Mucosa of descending colon (tissue), 3 donors: ENCODE measurements around the gene JAM3. TPM values are rescaled to one million over a fixed set of nuclear protein-coding genes. Genes with fewer than 3 reads are reported as not detected.
A peak's percentile ranks its signal among the peaks of the same experiment; 100 is the strongest.
"Not testable (repeated sequence)": the region's sequence is repeated elsewhere in the genome, so short reads cannot be mapped to it uniquely, and the experiment has no call there.

Experiments used
- ATAC-seq: fragments of 200-7000 bp; cut with Tn5 transposase; one replicate; pipeline ENCODE4 v1.9.1; 2020; ENCODE audit warnings: mild to moderate bottlenecking, moderate library complexity
- DNase-seq, 3 donors: peaks; one replicate each; pipeline ENCODE4 v3.0.0-alpha.2; 2020
- H3K36me3 ChIP-seq: fragments of 200-600 bp; one replicate; pipeline ENCODE4 v1.8.0; 2021; ENCODE audit warnings: low read depth, mild to moderate bottlenecking
- H3K4me1 ChIP-seq: fragments of 200-600 bp; one replicate; pipeline ENCODE4 v1.8.0; 2021; ENCODE audit warnings: low read depth, mild to moderate bottlenecking
- H3K4me3 ChIP-seq: fragments of 200-600 bp; one replicate; pipeline ENCODE4 v1.8.0; 2021; ENCODE audit warnings: mild to moderate bottlenecking
- H3K9me3 ChIP-seq: fragments of 200-600 bp; one replicate; pipeline ENCODE4 v1.8.0; 2021; ENCODE audit warnings: mild to moderate bottlenecking
- intact Hi-C, 2 donors: fragments of 100-400 bp; cut with DNase I in 1 of 2; cut with micrococcal nuclease in 1 of 2; formaldehyde crosslinking; loops; one replicate each; pipeline versions ENCODE4 v1.11.0 to v1.11.1; 2022; cut with DNase I, micrococcal nuclease
- total RNA-seq, 3 donors: library from RNA; stranded (reverse); fragmentation: NEBNext Ultra II Directional in 2 of 3; extraction: Animal tissue kit (Norgen Biotek cat#: 25700) in 2 of 3; gene quantifications; one replicate each; pipeline versions ENCODE4 v1.2.1 to v1.2.4, GENCODE V29; 2021 to 2023
- TF ChIP-seq, protein P1 (sequence below): fragments of 200-600 bp; IDR thresholded peaks from one replicate; pipeline ENCODE4 v1.8.0; 2022; ENCODE audit warnings: antibody characterized with exemption, mild to moderate bottlenecking
- donor health status: DM: no; HTN: no; CAD: no; lungs with moderate emphysema.
- donor health status: DM: no; HTN: no; CAD: no.
- donor health status: DM: no; HTN: yes; CAD: no.

JAM3 gene
- total RNA-seq, 3 donors from 2014 or later, result 5.4 to 62.7 (median 5.5) TPM

DNA sequence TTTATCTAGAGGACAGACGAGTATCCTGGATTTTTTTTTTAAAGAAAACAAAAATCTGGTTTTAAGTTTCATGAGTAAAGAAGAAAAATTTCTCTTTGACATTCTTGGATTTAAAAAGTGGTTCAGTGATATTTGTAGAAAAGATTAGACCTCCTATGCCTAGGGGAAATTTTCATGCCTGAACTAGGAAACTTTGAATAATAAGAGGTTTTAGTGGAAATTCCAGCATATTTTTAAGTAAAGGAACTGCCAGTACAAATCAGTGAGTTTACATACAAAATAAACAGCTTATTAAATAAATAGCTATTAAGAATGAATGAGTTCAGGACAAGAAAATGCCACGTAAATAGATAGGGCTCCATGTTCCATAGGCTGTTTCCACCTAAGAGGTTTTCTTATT, 17.5 kb downstream of the JAM3 start:
- no peaks in the 10 kb centered on the region for H3K36me3 ChIP-seq
- no peaks in the 10 kb centered on the region for H3K4me1 ChIP-seq
- no peak overlapping the region for H3K4me3 ChIP-seq
- TF ChIP-seq, protein P1, sequence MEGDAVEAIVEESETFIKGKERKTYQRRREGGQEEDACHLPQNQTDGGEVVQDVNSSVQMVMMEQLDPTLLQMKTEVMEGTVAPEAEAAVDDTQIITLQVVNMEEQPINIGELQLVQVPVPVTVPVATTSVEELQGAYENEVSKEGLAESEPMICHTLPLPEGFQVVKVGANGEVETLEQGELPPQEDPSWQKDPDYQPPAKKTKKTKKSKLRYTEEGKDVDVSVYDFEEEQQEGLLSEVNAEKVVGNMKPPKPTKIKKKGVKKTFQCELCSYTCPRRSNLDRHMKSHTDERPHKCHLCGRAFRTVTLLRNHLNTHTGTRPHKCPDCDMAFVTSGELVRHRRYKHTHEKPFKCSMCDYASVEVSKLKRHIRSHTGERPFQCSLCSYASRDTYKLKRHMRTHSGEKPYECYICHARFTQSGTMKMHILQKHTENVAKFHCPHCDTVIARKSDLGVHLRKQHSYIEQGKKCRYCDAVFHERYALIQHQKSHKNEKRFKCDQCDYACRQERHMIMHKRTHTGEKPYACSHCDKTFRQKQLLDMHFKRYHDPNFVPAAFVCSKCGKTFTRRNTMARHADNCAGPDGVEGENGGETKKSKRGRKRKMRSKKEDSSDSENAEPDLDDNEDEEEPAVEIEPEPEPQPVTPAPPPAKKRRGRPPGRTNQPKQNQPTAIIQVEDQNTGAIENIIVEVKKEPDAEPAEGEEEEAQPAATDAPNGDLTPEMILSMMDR, result no peak
- peaks cover 2% of the 10 kb centered on the region for H3K9me3 ChIP-seq
- DNase-seq, result no peak
- ATAC-seq, result no peak
- intact Hi-C loops, result no loop called here

DNA sequence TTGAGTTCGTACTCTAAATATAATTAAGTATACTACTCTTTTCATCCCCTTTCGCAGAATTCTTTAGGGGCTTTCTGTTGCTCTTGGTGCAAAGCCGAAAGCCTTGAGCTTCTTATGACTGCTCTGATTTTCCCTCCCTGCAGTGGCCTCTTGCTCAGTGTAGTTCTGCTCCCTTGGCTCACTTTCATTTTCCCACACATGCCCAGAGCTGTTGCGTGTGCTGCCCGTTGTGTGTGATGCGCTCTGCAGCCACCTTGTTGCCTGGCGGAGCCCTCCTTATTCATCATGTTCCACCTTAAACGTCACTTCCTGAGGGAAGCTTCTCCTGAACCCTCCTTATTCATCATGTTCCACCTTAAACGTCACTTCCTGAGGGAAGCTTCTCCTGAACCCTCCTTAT, 23.1 kb downstream of the JAM3 start:
- H3K4me1 ChIP-seq, DNase-seq, H3K36me3 ChIP-seq, ATAC-seq, H3K9me3 ChIP-seq, intact Hi-C loops, H3K4me3 ChIP-seq: not testable (repeated sequence)

DNA sequence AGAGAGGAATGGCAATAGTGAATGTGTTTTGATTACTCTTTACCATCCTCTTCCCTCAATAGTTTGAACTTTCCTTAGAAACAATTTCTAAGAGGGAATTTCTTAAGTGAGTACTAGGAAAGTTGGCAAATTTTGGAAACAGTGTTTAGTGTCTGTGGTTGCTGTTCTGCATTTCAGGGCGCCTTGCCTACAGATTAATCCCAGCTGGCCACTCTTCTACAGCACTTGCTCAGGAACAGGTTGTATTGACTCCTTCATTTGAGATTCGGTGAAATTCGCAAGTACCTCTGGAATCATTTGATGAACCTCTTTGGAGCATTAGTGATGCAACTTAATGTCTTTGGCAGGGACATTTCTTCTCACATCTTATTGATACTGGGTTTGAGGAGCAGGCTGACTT, 28.3 kb downstream of the JAM3 start:
- TF ChIP-seq, protein P1, result no peak
- DNase-seq, result no peak

DNA sequence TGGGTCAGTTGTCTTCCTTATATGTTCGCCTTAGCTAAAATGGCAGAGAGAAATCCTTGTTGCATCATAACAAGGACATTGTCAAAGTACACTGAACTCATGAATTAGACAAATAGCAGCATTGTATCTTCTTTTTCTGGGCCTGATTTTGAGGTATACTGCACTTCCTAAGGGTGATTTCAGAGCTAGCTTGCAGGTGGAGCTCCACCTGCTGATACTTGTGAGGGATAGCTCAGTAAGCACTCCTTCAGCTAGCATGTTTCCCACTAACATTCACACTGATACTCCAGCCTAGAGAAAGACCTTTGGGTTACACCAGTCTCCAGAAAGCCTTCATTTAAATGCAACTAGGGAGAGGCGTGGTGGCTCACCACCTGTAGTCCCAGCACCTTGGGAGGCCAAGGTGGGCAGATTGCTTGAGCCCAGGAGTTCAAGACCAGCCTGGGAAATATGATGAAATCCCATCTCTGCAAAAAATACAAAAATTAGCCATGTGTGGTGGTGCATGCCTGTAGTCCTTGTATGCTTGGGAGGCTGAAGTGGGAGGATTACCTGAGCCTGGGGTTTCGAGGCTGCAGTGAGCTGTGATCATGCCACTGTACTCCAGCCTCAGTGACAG, 29.8 kb downstream of the JAM3 start:
- H3K9me3 ChIP-seq, result no peaks in the 10 kb centered on the region
- TF ChIP-seq, protein P1, result no peak
- intact Hi-C loops, result no loop called here
- H3K4me3 ChIP-seq, result no peak overlapping the region
- H3K36me3 ChIP-seq, result no peaks in the 10 kb centered on the region
- ATAC-seq (peak; percentile 21), DNase-seq (peak in 1 of 3 donors; percentile 5)
- H3K4me1 ChIP-seq, result no peaks in the 10 kb centered on the region

More for the DNA sequence above, 28.3 kb downstream of the JAM3 start:
- ATAC-seq, result no peak
- H3K4me3 ChIP-seq, result no peak overlapping the region
- no peaks in the 10 kb centered on the region for H3K9me3 ChIP-seq
- intact Hi-C loops, result no loop called here
- H3K4me1 ChIP-seq, result no peaks in the 10 kb centered on the region
- no peaks in the 10 kb centered on the region for H3K36me3 ChIP-seq

DNA sequence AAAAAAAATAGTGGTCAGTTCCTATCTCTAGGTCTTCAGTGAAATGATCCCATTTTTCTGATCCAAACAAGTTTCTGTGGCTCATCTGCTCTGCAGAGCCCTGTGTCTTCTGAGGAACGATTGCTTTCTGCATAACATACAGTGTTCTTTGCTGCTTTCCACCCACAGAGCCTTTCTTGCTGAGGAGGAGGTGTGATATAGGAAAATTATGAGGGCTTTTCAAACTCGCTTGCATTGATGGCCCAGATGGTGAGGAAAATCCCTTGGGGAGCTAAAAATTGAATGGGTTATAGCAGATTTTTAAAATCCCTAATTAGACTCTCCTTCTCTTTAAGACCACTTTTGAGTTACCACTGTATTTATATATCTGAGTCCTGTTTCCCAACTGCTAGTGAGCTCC, 31.3 kb downstream of the JAM3 start:
- intact Hi-C loops, result no loop called here
- no peak overlapping the region for H3K4me3 ChIP-seq
- ATAC-seq, result no peak

DNA sequence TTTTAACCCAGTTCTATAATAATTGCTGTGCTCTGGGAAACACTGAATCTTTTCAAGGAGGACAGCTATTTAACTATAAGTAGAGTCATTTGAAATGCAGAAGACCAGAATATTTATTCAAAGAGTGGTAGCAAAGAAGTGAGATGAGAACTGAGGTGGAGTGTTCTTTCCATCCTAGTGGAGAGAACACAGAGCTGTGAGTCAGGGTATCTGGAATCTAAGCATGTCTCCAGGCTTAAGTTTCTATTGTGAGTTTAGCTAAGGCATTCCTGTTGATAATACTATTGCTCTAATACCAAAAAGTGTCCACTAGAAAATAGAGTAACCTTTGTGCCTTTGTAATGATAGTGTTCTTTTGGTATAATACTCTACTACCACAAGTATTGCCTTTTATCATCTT, 32.4 kb downstream of the JAM3 start:
- TF ChIP-seq, protein P1, result no peak
- H3K9me3 ChIP-seq, result no peaks in the 10 kb centered on the region
- no peak for DNase-seq
- no peak overlapping the region for H3K4me3 ChIP-seq
- intact Hi-C loops, result no loop called here
- H3K4me1 ChIP-seq, result no peaks in the 10 kb centered on the region
- H3K36me3 ChIP-seq, result no peaks in the 10 kb centered on the region
- no peak for ATAC-seq

More for the DNA sequence above, 31.3 kb downstream of the JAM3 start:
- H3K9me3 ChIP-seq, result no peaks in the 10 kb centered on the region
- TF ChIP-seq, protein P1, result no peak
- H3K36me3 ChIP-seq, result no peaks in the 10 kb centered on the region
- H3K4me1 ChIP-seq, result no peaks in the 10 kb centered on the region
- no peak for DNase-seq
